ENCODE measurements around the gene AKAP13.

DNA sequence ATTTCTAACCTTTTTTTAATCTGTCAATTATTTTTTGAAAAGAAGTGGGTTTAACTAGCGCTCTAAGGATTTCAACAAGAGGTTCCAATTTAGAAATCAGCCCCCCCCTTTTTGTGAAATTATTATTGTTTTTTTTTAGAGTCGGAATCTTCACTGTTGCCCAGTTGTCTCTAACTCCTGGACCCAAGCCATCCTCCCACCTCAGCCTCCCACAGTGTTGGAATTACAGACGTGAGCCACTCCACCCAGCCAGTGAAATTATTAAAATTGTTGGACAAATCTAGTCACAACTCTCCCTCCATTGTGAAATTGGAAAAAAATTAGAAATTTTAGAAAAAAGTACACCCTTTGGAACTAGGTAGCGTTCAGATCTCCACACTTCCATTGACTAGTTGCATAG, 2.5 kb downstream of the AKAP13 start:
- TF ChIP-seq POLR2A (IDR thresholded peaks at IDR 0.05; ENCODE audit: low read depth, low read length) (no peak), POLR2AphosphoS5 (IDR thresholded peaks at IDR 0.05; ENCODE audit: low read depth, low read length) (no peak), TAF1 (IDR thresholded peaks at IDR 0.05; ENCODE audit: low read depth, low read length) (no peak), PAX5 (IDR thresholded peaks at IDR 0.05; ENCODE audit: insufficient read depth, low read length, severe bottlenecking) (no peak), POU2F2 (IDR thresholded peaks at IDR 0.05; ENCODE audit: low read depth, low read length) (no peak), SPI1 (IDR thresholded peaks at IDR 0.05; ENCODE audit: low read depth, low read length) (no peak)

All from GM12891 (cell line).